Ishikawa (cell line): Measurements from ENCODE around the gene MARCHF11.

Experiments
- CEBPB ChIP-seq: IDR thresholded peaks from 2 replicates; pipeline ENCODE4 v1.6.1; 2012
- CREB1 ChIP-seq: IDR thresholded peaks from 2 replicates; pipeline ENCODE4 v1.6.1; 2012; ENCODE audit warnings: low read depth
- EP300 ChIP-seq: IDR thresholded peaks from 2 replicates; pipeline ENCODE4 v1.6.1; 2012; ENCODE audit warnings: borderline replicate concordance
- FOXM1 ChIP-seq: IDR thresholded peaks from 2 replicates; pipeline ENCODE4 v1.6.1; 2012; ENCODE audit warnings: low read depth, borderline replicate concordance
- RAD21 ChIP-seq: IDR thresholded peaks from 2 replicates; pipeline ENCODE4 v1.6.1; 2012; ENCODE audit warnings: low read depth
- TAF1 ChIP-seq: IDR thresholded peaks from 2 replicates; pipeline ENCODE4 v1.6.1; 2012; ENCODE audit warnings: low read depth, mild to moderate bottlenecking
- TCF12 ChIP-seq: IDR thresholded peaks from 2 replicates; pipeline ENCODE4 v1.6.1; 2012; ENCODE audit warnings: low read depth
- ZBTB7A ChIP-seq: IDR thresholded peaks from 2 replicates; pipeline ENCODE4 v1.6.1; 2012; ENCODE audit warnings: low read depth
- TF ChIP-seq, protein P1 (sequence below): IDR thresholded peaks from 2 replicates; pipeline ENCODE4 v1.6.1; 2012; ENCODE audit warnings: low read depth, mild to moderate bottlenecking
- TF ChIP-seq, protein P2 (sequence below): IDR thresholded peaks from 2 replicates; pipeline ENCODE4 v1.6.1; 2012
- TF ChIP-seq, protein P3 (sequence below): IDR thresholded peaks from 2 replicates; pipeline ENCODE4 v1.6.1; 2012

DNA sequence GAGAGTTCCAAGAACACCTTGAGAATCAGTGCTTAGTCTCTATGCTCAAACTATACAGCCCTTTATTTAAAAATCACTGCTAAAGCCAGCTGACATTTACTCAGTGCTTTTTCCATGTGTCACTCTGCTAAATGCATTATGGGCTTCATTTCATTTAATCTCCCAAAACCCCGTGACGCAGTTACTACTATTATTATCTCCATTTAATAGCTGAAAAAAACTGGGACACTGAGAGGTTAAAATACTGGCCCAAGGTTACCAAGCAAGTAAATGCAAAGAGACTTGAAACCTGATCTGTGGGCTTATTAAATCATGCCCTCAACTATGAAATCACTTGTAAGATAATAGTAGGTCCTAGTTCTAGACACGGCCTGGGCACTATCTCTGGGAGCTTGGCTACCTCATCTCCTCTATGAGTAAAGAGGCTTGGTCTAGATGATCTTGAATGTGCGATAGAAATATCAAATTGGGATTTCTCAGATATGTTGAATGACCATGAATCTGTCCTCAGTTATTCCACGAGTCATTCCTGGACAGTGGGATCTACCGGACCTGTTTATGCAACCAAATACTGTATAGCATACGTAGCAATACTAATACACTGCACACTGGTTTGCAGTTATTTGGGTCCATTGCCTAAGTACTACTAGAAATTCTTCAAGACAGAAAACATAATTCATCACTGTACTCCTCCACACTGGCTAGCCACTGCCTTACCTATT is 32.3 kb downstream of the MARCHF11 start:
- TF ChIP-seq, protein P1, sequence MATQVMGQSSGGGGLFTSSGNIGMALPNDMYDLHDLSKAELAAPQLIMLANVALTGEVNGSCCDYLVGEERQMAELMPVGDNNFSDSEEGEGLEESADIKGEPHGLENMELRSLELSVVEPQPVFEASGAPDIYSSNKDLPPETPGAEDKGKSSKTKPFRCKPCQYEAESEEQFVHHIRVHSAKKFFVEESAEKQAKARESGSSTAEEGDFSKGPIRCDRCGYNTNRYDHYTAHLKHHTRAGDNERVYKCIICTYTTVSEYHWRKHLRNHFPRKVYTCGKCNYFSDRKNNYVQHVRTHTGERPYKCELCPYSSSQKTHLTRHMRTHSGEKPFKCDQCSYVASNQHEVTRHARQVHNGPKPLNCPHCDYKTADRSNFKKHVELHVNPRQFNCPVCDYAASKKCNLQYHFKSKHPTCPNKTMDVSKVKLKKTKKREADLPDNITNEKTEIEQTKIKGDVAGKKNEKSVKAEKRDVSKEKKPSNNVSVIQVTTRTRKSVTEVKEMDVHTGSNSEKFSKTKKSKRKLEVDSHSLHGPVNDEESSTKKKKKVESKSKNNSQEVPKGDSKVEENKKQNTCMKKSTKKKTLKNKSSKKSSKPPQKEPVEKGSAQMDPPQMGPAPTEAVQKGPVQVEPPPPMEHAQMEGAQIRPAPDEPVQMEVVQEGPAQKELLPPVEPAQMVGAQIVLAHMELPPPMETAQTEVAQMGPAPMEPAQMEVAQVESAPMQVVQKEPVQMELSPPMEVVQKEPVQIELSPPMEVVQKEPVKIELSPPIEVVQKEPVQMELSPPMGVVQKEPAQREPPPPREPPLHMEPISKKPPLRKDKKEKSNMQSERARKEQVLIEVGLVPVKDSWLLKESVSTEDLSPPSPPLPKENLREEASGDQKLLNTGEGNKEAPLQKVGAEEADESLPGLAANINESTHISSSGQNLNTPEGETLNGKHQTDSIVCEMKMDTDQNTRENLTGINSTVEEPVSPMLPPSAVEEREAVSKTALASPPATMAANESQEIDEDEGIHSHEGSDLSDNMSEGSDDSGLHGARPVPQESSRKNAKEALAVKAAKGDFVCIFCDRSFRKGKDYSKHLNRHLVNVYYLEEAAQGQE, result no peak
- TF ChIP-seq CREB1, result no peak
- no peak for TF ChIP-seq CEBPB
- no peak for TF ChIP-seq FOXM1
- no peak for TF ChIP-seq RAD21
- TF ChIP-seq EP300, result no peak
- TF ChIP-seq ZBTB7A, result no peak
- TF ChIP-seq, protein P2, sequence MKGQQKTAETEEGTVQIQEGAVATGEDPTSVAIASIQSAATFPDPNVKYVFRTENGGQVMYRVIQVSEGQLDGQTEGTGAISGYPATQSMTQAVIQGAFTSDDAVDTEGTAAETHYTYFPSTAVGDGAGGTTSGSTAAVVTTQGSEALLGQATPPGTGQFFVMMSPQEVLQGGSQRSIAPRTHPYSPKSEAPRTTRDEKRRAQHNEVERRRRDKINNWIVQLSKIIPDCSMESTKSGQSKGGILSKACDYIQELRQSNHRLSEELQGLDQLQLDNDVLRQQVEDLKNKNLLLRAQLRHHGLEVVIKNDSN, result no peak
- no peak for TF ChIP-seq TAF1
- TF ChIP-seq TCF12, result no peak
- TF ChIP-seq, protein P3, sequence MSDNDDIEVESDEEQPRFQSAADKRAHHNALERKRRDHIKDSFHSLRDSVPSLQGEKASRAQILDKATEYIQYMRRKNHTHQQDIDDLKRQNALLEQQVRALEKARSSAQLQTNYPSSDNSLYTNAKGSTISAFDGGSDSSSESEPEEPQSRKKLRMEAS, result no peak
